ENCODE results near the gene GRM4. TPM values are rescaled to one million over a fixed set of nuclear protein-coding genes. Genes with fewer than 3 reads are reported as not detected.

The GRM4 gene
- total RNA-seq, 2 experiments from 2014 or later: 0.27 TPM; not detected in 1

DNA sequence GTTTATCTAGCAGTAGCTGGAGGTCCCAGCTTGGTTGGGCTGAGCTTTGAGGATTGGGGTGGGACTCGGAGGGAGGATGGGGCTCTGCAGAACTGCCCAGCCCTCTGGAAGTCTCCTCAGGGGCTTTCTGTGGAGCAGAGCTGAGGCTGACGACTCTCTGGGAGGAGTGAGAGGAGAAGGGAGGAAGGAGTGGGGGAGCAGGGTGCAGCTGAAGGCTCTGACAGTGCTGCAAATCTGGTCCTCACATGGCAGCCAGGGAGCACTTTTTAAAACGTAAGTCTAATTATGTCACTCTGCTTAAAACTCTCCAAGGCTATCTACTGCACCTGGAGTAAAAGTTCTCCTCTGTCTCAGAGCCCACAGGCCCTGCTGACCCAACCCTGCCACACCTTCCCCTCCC is 32.4 kb downstream of the GRM4 start:
- no peak overlapping the region for H3K27ac Mint-ChIP-seq
- CTCF ChIA-PET: interaction anchor here (1.9 kb wide), 1 partner anchor 42 kb away, joined by 4 read pairs; no protein-coding TSS in a partner anchor
- intact Hi-C loops (cut with micrococcal nuclease): no loop called here
- no peaks in the 10 kb centered on the region for H3K9me3 Mint-ChIP-seq
- no peaks in the 10 kb centered on the region for H3K36me3 Mint-ChIP-seq (ENCODE audit: low read depth)
- no peak overlapping the region for H3K4me3 Mint-ChIP-seq
- H3K4me1 Mint-ChIP-seq (ENCODE audit: low read depth): no peaks in the 10 kb centered on the region
- peaks cover 17% of the 10 kb centered on the region for H3K27me3 Mint-ChIP-seq (ENCODE audit: low read depth)
- no peak for DNase-seq

GRCh38 chr6:34112126-34112525 is 33.8 kb downstream of the GRM4 start:
- CTCF ChIA-PET: interaction anchor here (1.9 kb wide), 1 partner anchor 43 kb away, joined by 4 read pairs; no protein-coding TSS in a partner anchor
- Mint-ChIP-seq H3K27ac (no peak overlapping the region), H3K4me3 (no peak overlapping the region), H3K27me3 (ENCODE audit: low read depth) (peaks cover 15% of the 10 kb centered on the region), H3K36me3 (ENCODE audit: low read depth) (no peaks in the 10 kb centered on the region), H3K9me3 (no peaks in the 10 kb centered on the region), H3K4me1 (ENCODE audit: low read depth) (no peaks in the 10 kb centered on the region)
- intact Hi-C loops (cut with micrococcal nuclease): no loop called here
- DNase-seq: no peak

DNA sequence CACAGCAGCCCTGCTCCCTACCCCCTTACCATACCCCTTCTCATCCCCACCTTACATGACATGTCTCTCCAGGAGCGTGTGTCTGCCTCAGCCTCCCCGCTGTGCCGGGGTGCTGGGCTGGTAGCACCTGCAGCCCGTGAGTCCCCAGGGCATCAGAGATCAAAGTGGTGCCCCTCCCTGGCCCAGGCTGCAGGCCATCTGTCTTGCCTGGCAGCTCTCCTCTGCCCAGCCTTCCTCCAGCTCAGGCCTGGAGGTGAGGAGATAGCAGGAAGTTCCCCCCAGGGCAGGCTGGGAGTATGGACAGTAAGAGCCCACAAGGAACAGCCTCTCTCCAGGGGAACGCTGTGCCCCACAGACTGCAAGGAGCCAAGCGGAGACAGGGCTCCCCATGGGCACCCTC is 35.3 kb downstream of the GRM4 start:
- CTCF ChIA-PET: no interaction called here
- no peaks in the 10 kb centered on the region for H3K36me3 Mint-ChIP-seq (ENCODE audit: low read depth)
- H3K27me3 Mint-ChIP-seq (ENCODE audit: low read depth): peaks cover 15% of the 10 kb centered on the region
- no peaks in the 10 kb centered on the region for H3K4me1 Mint-ChIP-seq (ENCODE audit: low read depth)
- DNase-seq: no peak
- intact Hi-C loops (cut with micrococcal nuclease): no loop called here
- no peaks in the 10 kb centered on the region for H3K9me3 Mint-ChIP-seq
- no peak overlapping the region for H3K4me3 Mint-ChIP-seq
- H3K27ac Mint-ChIP-seq: no peak overlapping the region

DNA sequence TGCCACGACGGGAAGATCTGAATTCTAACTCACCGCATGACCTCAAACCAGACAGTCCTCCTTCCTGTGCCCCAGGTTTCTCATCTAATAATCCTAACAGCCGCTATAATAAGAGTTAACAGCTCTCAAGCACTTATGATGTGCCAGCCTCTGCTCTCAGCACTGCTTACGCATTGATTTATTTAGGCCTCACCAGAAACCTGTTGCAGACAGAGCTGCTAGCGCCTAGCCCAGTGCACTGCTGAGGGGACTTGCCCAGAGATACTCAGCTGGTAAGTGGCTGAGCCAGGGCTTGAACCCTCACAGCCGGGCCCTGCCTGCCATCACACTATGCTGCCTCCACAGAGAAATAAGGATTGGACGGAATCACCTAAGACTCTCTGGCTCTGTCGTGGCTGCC is 37.7 kb downstream of the GRM4 start:
- H3K27ac Mint-ChIP-seq: no peak overlapping the region
- peaks cover 5% of the 10 kb centered on the region for H3K27me3 Mint-ChIP-seq (ENCODE audit: low read depth)
- H3K36me3 Mint-ChIP-seq (ENCODE audit: low read depth): no peaks in the 10 kb centered on the region
- DNase-seq: no peak
- H3K9me3 Mint-ChIP-seq: no peaks in the 10 kb centered on the region
- intact Hi-C loops (cut with micrococcal nuclease): no loop called here
- no peak overlapping the region for H3K4me3 Mint-ChIP-seq
- no peaks in the 10 kb centered on the region for H3K4me1 Mint-ChIP-seq (ENCODE audit: low read depth)
- CTCF ChIA-PET: no interaction called here

GRCh38 chr6:34106900-34107299 is 39.0 kb downstream of the GRM4 start:
- H3K4me1 Mint-ChIP-seq (ENCODE audit: low read depth): no peaks in the 10 kb centered on the region
- H3K9me3 Mint-ChIP-seq: no peaks in the 10 kb centered on the region
- CTCF ChIA-PET: no interaction called here
- intact Hi-C loops (cut with micrococcal nuclease): no loop called here
- H3K36me3 Mint-ChIP-seq (ENCODE audit: low read depth): no peaks in the 10 kb centered on the region
- H3K4me3 Mint-ChIP-seq: no peak overlapping the region
- H3K27ac Mint-ChIP-seq: no peak overlapping the region
- no peak for DNase-seq
- H3K27me3 Mint-ChIP-seq (ENCODE audit: low read depth): peaks cover 5% of the 10 kb centered on the region

DNA sequence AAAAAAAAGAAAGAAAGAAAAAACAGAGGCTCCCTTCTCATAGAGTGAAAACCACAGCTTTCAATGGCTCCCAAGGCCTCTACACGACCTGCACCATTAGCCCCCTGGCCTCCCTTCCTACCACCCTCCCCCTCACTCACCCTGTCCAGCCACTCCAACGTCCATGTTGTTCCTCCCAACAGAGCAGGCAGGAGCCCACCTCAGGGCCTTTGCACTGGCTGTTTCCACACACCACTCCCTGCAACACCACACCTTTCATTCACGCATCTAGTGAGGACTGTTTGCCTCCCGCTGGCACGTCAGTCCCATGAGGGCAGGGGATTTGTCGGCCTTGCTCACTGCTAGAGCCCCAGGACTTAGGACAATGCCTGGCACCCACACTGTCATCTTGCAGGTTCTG is 39.5 kb downstream of the GRM4 start:
- intact Hi-C loops (cut with micrococcal nuclease): no loop called here
- no peaks in the 10 kb centered on the region for H3K9me3 Mint-ChIP-seq
- peaks cover 5% of the 10 kb centered on the region for H3K27me3 Mint-ChIP-seq (ENCODE audit: low read depth)
- H3K36me3 Mint-ChIP-seq (ENCODE audit: low read depth): no peaks in the 10 kb centered on the region
- no peaks in the 10 kb centered on the region for H3K4me1 Mint-ChIP-seq (ENCODE audit: low read depth)
- CTCF ChIA-PET: interaction anchor here (0.7 kb wide), 1 partner anchor 111 kb away, joined by 3 read pairs; no protein-coding TSS in a partner anchor
- no peak overlapping the region for H3K27ac Mint-ChIP-seq
- DNase-seq: no peak
- H3K4me3 Mint-ChIP-seq: no peak overlapping the region

DNA sequence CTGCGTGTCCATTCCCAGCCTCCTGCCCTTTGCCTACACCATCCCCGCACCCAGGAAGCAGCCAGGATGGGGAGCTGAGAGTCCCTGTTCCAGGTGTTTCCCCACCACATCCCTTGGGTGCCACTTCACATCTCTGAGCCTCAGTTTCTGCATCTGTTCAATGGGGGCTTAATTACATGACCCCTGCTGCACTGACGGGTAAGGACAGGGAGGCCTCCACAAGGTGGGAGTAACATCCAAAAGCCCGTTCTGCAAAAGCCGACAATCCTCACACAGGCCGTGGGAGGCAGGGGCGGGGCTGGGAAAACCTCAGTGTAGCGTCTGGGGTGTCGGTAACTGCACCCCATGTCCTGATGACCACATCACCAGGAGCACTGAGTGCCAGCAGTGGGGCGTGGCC is 41.3 kb downstream of the GRM4 start:
- Mint-ChIP-seq H3K27me3 (ENCODE audit: low read depth) (no peaks in the 10 kb centered on the region), H3K27ac (no peak overlapping the region), H3K4me1 (ENCODE audit: low read depth) (no peaks in the 10 kb centered on the region), H3K36me3 (ENCODE audit: low read depth) (no peaks in the 10 kb centered on the region), H3K4me3 (no peak overlapping the region), H3K9me3 (no peaks in the 10 kb centered on the region)
- CTCF ChIA-PET: no interaction called here
- no peak for DNase-seq
- intact Hi-C loops (cut with micrococcal nuclease): no loop called here

DNA sequence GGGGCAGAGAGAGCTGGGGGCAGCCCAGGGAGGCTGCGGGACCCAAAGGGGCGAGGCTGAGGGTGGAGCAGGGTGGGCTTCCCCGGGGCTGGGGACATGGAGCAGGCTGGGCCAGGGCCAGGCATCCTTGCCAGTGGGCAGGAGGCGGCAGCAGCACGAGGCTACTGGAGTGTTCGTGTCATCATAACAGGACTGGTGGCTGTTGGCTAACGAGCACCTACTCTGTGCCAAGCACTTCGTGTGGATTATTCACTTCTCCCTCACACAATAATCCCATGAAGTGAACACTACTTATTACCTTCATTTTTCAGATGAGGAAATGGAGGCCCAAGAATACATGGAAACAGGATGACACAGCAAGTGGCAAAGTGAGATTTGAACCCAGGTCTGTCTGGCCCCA is 41.7 kb downstream of the GRM4 start:
- H3K9me3 Mint-ChIP-seq: no peaks in the 10 kb centered on the region
- H3K27me3 Mint-ChIP-seq (ENCODE audit: low read depth): no peaks in the 10 kb centered on the region
- CTCF ChIA-PET: no interaction called here
- H3K4me3 Mint-ChIP-seq: no peak overlapping the region
- no peaks in the 10 kb centered on the region for H3K36me3 Mint-ChIP-seq (ENCODE audit: low read depth)
- intact Hi-C loops (cut with micrococcal nuclease): no loop called here
- no peak overlapping the region for H3K27ac Mint-ChIP-seq
- no peak for DNase-seq
- no peaks in the 10 kb centered on the region for H3K4me1 Mint-ChIP-seq (ENCODE audit: low read depth)

GRCh38 chr6:34103321-34103720 is 42.6 kb downstream of the GRM4 start:
- H3K27ac Mint-ChIP-seq: no peak overlapping the region
- intact Hi-C loops (cut with micrococcal nuclease): no loop called here
- no peaks in the 10 kb centered on the region for H3K4me1 Mint-ChIP-seq (ENCODE audit: low read depth)
- H3K9me3 Mint-ChIP-seq: no peaks in the 10 kb centered on the region
- no peak overlapping the region for H3K4me3 Mint-ChIP-seq
- H3K36me3 Mint-ChIP-seq (ENCODE audit: low read depth): no peaks in the 10 kb centered on the region
- CTCF ChIA-PET: no interaction called here
- H3K27me3 Mint-ChIP-seq (ENCODE audit: low read depth): no peaks in the 10 kb centered on the region
- DNase-seq: no peak

DNA sequence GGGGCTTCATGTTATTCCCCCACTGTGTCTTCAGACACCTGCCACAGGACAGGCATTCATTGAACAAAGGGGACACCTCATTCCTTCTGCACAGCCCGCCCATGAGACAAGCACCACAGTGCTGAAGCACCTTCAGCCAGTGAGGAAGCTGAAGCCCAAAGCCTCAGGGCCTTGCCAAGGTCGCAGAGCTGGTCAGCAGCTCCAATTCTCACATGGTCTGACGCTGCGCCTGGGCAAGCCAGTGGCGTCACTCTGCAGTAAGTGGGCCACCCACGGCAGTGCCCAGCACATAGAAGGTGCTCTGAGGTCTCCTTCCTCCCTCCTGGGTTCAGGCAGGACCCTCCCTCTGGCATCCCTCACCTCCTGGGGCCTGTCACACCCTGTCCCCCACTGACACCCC is 43.2 kb downstream of the GRM4 start:
- Mint-ChIP-seq H3K4me1 (ENCODE audit: low read depth) (no peaks in the 10 kb centered on the region), H3K27me3 (ENCODE audit: low read depth) (no peaks in the 10 kb centered on the region), H3K27ac (no peak overlapping the region), H3K4me3 (no peak overlapping the region), H3K9me3 (no peaks in the 10 kb centered on the region), H3K36me3 (ENCODE audit: low read depth) (no peaks in the 10 kb centered on the region)
- no peak for DNase-seq
- intact Hi-C loops (cut with micrococcal nuclease): no loop called here
- CTCF ChIA-PET: no interaction called here

DNA sequence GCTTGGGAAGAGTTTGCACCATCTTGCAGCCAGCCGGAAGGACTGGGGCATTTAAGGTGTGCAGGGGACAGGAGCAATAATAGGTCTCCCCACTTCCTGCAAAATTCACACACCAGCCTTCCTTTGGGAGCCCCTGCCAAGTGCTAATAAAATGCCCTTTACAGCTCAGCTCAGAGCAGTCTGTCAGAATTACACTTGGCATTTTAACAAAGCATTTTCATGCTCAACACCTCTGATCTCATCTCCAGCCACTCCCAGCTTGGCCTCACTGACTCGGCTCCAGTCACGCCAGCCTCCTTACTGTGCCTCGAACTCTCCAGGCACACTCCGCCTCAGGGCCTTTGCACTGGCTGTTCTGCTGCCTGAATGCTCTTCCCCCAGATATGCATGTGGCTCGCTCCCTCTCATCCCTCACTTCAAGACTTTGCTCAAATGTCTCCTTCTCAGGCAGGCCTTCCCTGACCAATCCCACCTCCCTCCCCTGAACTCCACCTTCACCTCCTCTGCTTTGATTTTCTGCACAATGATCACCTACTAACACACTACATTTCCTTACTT is 43.7 kb downstream of the GRM4 start:
- intact Hi-C loops (cut with micrococcal nuclease): no loop called here
- H3K4me1 Mint-ChIP-seq (ENCODE audit: low read depth): no peaks in the 10 kb centered on the region
- H3K4me3 Mint-ChIP-seq: no peak overlapping the region
- no peaks in the 10 kb centered on the region for H3K36me3 Mint-ChIP-seq (ENCODE audit: low read depth)
- CTCF ChIA-PET: no interaction called here
- H3K27me3 Mint-ChIP-seq (ENCODE audit: low read depth): no peaks in the 10 kb centered on the region
- no peaks in the 10 kb centered on the region for H3K9me3 Mint-ChIP-seq
- H3K27ac Mint-ChIP-seq: no peak overlapping the region
- no peak for DNase-seq

DNA sequence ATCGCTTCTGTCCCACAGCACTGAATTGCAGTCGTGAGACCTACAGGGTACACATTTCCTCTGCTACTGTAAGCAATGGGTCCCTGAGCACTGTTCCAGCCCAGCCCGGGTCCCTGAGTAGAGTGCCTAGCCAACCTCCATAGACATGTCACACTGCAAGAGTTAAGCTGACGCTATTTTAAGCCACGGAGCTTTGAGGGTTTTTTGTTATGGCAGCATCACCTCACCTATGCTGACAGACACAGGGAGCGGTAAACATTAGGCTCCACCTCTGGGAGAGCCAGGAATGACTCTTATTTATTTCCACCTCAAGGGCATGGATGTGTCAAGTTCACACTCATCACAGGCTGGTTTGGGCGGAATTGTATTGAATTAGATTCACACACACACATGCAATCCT is 45.1 kb downstream of the GRM4 start:
- intact Hi-C loops (cut with micrococcal nuclease): no loop called here
- DNase-seq: no peak
- Mint-ChIP-seq H3K27ac (no peak overlapping the region), H3K4me1 (ENCODE audit: low read depth) (no peaks in the 10 kb centered on the region), H3K36me3 (ENCODE audit: low read depth) (no peaks in the 10 kb centered on the region), H3K27me3 (ENCODE audit: low read depth) (peaks cover 7% of the 10 kb centered on the region), H3K4me3 (no peak overlapping the region), H3K9me3 (no peaks in the 10 kb centered on the region)
- CTCF ChIA-PET: interaction anchor here (0.5 kb wide), 1 partner anchor 314 kb away, joined by 3 read pairs; no protein-coding TSS in a partner anchor

DNA sequence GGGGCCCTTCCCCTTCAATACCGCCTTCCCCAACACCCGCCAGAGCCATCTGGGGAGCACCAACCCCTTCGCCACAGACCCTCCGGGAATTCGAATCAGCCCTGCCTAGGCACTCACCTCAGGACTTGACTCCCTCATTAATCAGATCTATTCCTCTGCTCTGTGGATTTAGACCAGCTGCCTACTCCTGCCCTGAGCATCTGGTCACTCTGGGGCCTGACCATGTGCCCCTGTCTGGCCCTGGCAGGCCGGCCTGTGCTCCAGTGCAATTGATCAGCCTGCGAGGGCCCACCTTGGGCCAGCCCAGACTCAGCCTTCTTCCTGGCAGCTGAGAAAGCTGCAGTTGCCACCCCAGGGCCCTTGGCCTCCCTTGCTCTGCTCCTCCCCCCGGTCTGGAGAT is 46.0 kb downstream of the GRM4 start:
- no peak overlapping the region for H3K27ac Mint-ChIP-seq
- no peaks in the 10 kb centered on the region for H3K9me3 Mint-ChIP-seq
- no peak overlapping the region for H3K4me3 Mint-ChIP-seq
- H3K36me3 Mint-ChIP-seq (ENCODE audit: low read depth): no peaks in the 10 kb centered on the region
- no peak for DNase-seq
- CTCF ChIA-PET: interaction anchor here (0.5 to 0.6 kb wide), 2 partner anchors 16 to 315 kb away, joined by 3 read pairs; no protein-coding TSS in a partner anchor
- intact Hi-C loops (cut with micrococcal nuclease): no loop called here
- no peaks in the 10 kb centered on the region for H3K4me1 Mint-ChIP-seq (ENCODE audit: low read depth)
- H3K27me3 Mint-ChIP-seq (ENCODE audit: low read depth): peaks cover 13% of the 10 kb centered on the region
